ENCODE measurements around the gene LRRC73. TPM values are rescaled to one million over a fixed set of nuclear protein-coding genes. Genes with fewer than 3 reads are reported as not detected.
"Not testable (repeated sequence)": the region's sequence is repeated elsewhere in the genome, so short reads cannot be mapped to it uniquely, and the experiment has no call there.

LRRC73 gene, protein sequence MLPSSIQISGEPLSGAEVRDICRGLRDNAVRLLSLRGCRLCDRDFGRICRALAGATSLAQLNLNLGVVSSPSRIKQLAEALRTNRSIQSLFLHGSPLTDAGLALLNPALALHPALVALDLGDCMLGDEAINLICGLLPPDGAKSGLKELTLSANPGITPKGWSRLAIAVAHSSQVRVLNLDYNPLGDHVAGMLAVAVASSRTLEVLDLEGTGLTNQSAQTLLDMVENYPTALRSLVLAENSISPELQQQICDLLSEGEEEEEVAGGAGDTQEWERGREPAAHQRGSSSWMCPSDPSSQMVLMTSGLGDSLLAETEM
- total RNA-seq (2022) (0.37 and 1.2 TPM in 2 replicates), Bru-seq, nascent RNA (percentile 22 among the genes with signal in this experiment), BruChase-seq, experiment 1, labeled RNA remaining after a 6-hour chase (percentile 19 among the genes with signal in this experiment), BruChase-seq, experiment 2, labeled RNA remaining after a 2-hour chase (percentile 15 among the genes with signal in this experiment)
- long read RNA-seq, partial matches to known transcripts = 0 of 2 reads
- long read RNA-seq, other reads (novel, unspliced or antisense) = 0 of 2 reads

DNA sequence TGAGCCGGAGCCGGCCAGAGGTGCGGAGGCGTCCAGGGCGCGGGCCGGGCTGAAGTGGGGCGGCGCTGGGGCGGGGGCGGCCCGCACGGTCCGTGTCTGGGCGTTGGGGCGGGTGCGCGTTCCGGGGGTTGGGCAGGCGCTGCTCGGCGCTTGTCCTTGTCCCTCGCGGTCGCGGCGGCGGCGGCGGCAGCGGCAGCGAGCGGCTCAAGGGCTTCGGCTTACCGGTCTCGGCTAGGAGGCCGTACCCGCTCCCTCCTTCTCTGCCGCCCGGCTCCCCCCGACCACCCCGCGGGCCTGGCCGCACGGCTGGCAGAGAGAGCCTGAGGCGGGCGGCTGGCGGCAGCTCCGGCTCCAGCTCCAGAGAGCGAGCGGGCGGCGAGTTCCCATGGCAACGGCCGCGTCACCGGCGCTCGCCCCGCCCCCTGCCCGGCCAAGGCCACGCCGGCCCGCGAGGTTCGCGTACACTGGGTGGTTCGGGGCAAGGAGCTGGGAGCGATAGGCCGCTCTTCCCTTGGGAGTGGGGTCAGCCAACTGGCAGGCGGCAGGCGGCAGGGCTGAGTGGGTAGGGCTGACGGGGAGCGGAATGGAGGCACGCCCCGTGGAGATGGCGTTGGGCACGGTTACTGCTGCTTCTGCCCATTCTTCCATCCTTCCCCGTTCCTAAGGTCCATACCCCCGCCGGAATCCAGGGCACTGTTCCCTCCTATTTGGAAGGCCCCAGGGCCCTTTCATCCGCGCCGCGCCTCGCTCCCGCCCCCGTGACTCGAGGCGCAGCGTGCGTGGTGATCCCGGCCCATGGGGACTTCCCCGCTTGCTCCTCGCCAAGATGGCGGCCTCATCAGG lies at the start of gene LRRC73:
Gene LRRC73, minus strand, starts transcription at position 363 of the 843 bp plus-strand sequence. CDS start 561 bp downstream, outside the sequence.
- Mint-ChIP-seq H3K27me3 (ENCODE audit: insufficient read depth, unreplicated experiment) (no peaks in the 10 kb centered on the region), H3K36me3 (ENCODE audit: insufficient read depth, unreplicated experiment) (peaks cover 49% of the 10 kb centered on the region), H3K9me3 (ENCODE audit: unreplicated experiment) (no peaks in the 10 kb centered on the region), H3K4me3 (ENCODE audit: unreplicated experiment) (peak within 1 kb of the TSS; percentile 63), H3K27ac (ENCODE audit: low read depth, unreplicated experiment) (peak within 1 kb of the TSS; percentile 57), H3K4me1 (ENCODE audit: insufficient read depth, unreplicated experiment) (peaks cover 15% of the 10 kb centered on the region)
- DNase-seq (ENCODE audit: unreplicated experiment) = peak; percentile 72
- CTCF ChIA-PET = interaction anchor here (0.5 to 2.0 kb wide), 8 partner anchors 8 to 637 kb away, joined by 3 to 7 read pairs (median 3); partner anchors contain the start of gene ZNF318
- TF ChIP-seq, protein P1, sequence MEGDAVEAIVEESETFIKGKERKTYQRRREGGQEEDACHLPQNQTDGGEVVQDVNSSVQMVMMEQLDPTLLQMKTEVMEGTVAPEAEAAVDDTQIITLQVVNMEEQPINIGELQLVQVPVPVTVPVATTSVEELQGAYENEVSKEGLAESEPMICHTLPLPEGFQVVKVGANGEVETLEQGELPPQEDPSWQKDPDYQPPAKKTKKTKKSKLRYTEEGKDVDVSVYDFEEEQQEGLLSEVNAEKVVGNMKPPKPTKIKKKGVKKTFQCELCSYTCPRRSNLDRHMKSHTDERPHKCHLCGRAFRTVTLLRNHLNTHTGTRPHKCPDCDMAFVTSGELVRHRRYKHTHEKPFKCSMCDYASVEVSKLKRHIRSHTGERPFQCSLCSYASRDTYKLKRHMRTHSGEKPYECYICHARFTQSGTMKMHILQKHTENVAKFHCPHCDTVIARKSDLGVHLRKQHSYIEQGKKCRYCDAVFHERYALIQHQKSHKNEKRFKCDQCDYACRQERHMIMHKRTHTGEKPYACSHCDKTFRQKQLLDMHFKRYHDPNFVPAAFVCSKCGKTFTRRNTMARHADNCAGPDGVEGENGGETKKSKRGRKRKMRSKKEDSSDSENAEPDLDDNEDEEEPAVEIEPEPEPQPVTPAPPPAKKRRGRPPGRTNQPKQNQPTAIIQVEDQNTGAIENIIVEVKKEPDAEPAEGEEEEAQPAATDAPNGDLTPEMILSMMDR (IDR thresholded peaks at IDR 0.05; ENCODE audit: unreplicated experiment) = no peak
- intact Hi-C loops (cut with micrococcal nuclease) = no loop called here
- no TSS peak for BruUV-seq (replicated peaks)
- POLR2A ChIA-PET = interaction anchor here (0.6 to 1.9 kb wide), 14 partner anchors 8 to 260 kb away, joined by 3 to 16 read pairs (median 4); partner anchors contain the start of genes DLK2, POLH, TJAP1 and VEGFA

- Mint-ChIP-seq H3K27me3 (ENCODE audit: insufficient read depth, unreplicated experiment) (no peaks in the 10 kb centered on the region), H3K4me3 (ENCODE audit: unreplicated experiment) (no peak overlapping the region), H3K4me1 (ENCODE audit: insufficient read depth, unreplicated experiment) (no peaks in the 10 kb centered on the region), H3K36me3 (ENCODE audit: insufficient read depth, unreplicated experiment) (peaks cover 98% of the 10 kb centered on the region), H3K27ac (ENCODE audit: low read depth, unreplicated experiment) (no peak overlapping the region), H3K9me3 (ENCODE audit: unreplicated experiment) (no peaks in the 10 kb centered on the region)
- ChIA-PET CTCF (no interaction called here), POLR2A (interaction anchor here (0.9 to 1.4 kb wide), 2 partner anchors 10 to 16 kb away, joined by 3 to 4 read pairs; partner anchors contain the start of genes POLH and XPO5)
- BruUV-seq (replicated peaks) = TSS peak; percentile 10
- TF ChIP-seq, protein P1 (IDR thresholded peaks at IDR 0.05; ENCODE audit: unreplicated experiment) = no peak
- no peak for DNase-seq (ENCODE audit: unreplicated experiment)
- intact Hi-C loops (cut with micrococcal nuclease) = no loop called here
Observed at GRCh38 chr6:43559328-43559727, 49.2 kb upstream of the LRRC73 start.

DNA sequence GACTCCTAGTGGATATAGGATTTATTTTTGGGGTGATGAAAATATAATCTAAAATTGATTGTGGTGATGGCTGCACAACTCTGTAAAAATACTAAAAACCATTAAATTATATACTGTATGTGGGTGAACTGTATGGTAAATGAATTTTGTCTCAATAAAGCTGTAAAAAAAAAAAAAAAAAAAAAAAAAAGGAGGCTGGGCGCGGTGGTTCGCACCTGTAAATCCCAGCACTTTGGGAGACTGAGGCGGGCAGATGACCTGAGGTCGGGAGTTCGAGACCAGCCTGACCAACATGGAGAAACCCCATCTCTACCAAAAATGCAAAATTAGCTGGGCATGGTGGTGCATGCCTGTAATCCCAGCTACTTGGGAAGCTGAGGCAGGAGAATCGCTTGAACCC lies 47.5 kb upstream of the LRRC73 start:
- H3K4me1 Mint-ChIP-seq (ENCODE audit: insufficient read depth, unreplicated experiment); intact Hi-C loops (cut with micrococcal nuclease); H3K27me3 Mint-ChIP-seq (ENCODE audit: insufficient read depth, unreplicated experiment); BruUV-seq (replicated peaks); H3K4me3 Mint-ChIP-seq (ENCODE audit: unreplicated experiment); DNase-seq (ENCODE audit: unreplicated experiment); H3K9me3 Mint-ChIP-seq (ENCODE audit: unreplicated experiment); H3K27ac Mint-ChIP-seq (ENCODE audit: low read depth, unreplicated experiment); POLR2A ChIA-PET: not testable (repeated sequence)
- peaks cover 98% of the 10 kb centered on the region for H3K36me3 Mint-ChIP-seq (ENCODE audit: insufficient read depth, unreplicated experiment)
- CTCF ChIA-PET = interaction anchor here (0.7 kb wide), 1 partner anchor 585 kb away, joined by 4 read pairs; no protein-coding TSS in a partner anchor

DNA sequence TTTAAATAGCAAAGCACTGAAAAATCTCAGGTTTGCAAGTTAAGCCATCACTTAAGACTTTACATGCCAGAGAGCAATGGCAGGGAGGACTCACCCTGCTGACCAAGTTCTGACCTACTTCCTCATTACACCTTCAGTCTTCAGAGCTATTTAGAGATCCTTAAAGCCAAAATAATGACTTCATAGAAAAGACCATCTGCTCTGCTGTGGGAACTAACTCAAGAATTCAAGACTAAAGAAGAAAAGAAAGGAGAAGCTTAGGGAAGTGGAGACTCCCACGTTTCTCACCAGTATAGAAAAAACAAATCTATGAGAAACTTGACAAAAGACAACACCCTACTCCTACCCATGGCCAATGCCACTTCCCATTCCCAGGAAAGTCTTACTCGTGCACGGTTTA lies 37.1 kb upstream of the LRRC73 start:
- CTCF ChIA-PET = no interaction called here
- no TSS peak for BruUV-seq (replicated peaks)

More for the DNA sequence above, 37.1 kb upstream of the LRRC73 start:
- Mint-ChIP-seq H3K4me1 (ENCODE audit: insufficient read depth, unreplicated experiment) (no peaks in the 10 kb centered on the region), H3K27ac (ENCODE audit: low read depth, unreplicated experiment) (no peak overlapping the region), H3K4me3 (ENCODE audit: unreplicated experiment) (no peak overlapping the region), H3K27me3 (ENCODE audit: insufficient read depth, unreplicated experiment) (no peaks in the 10 kb centered on the region), H3K36me3 (ENCODE audit: insufficient read depth, unreplicated experiment) (peaks cover 90% of the 10 kb centered on the region), H3K9me3 (ENCODE audit: unreplicated experiment) (no peaks in the 10 kb centered on the region)
- TF ChIP-seq, protein P1 (IDR thresholded peaks at IDR 0.05; ENCODE audit: unreplicated experiment) = no peak
- DNase-seq (ENCODE audit: unreplicated experiment) = no peak
- intact Hi-C loops (cut with micrococcal nuclease) = no loop called here
- POLR2A ChIA-PET = no interaction called here

Data from MCF 10A (cell line).